ENCODE measurements around the gene IMMP2L. TPM values are rescaled to one million over a fixed set of nuclear protein-coding genes. Genes with fewer than 3 reads are reported as not detected.

The IMMP2L gene
- total RNA-seq, 1 experiment from 2014 or later = 13.6 TPM

GRCh38 chr7:111043561-111043960 is 518.7 kb downstream of the IMMP2L start:
- ATAC-seq (no peak), DNase-seq (ENCODE audit: low spot score) (no peak)
- H3K27me3 Mint-ChIP-seq (ENCODE audit: low read depth) = no peaks in the 10 kb centered on the region
- ChIA-PET POLR2A (no interaction called here), CTCF (no interaction called here)
- peaks cover 6% of the 10 kb centered on the region for H3K9me3 Mint-ChIP-seq
- H3K27ac Mint-ChIP-seq = no peak overlapping the region
- no peak overlapping the region for H3K4me3 Mint-ChIP-seq
- H3K36me3 Mint-ChIP-seq = peaks cover 2% of the 10 kb centered on the region; the same call in 1 of the 2 replicates
- TF ChIP-seq ZMAT4 (CRISPR knock-in tag; IDR thresholded peaks at IDR 0.05) (no peak), ZBTB21 (CRISPR knock-in tag; IDR thresholded peaks at IDR 0.05; ENCODE audit: borderline replicate concordance) (no peak), ZNF317 (CRISPR knock-in tag; IDR thresholded peaks at IDR 0.05; ENCODE audit: borderline replicate concordance, low read depth) (no peak), TCF7 (CRISPR knock-in tag; IDR thresholded peaks at IDR 0.05; ENCODE audit: low read depth) (no peak), SMAD3 (CRISPR knock-in tag; IDR thresholded peaks at IDR 0.05; ENCODE audit: borderline replicate concordance) (no peak), MLX (CRISPR knock-in tag; IDR thresholded peaks at IDR 0.05) (no peak), EMX1 (CRISPR knock-in tag; IDR thresholded peaks at IDR 0.05) (no peak), ZNF121 (CRISPR knock-in tag; IDR thresholded peaks at IDR 0.05) (no peak), ZNF263 (CRISPR knock-in tag; IDR thresholded peaks at IDR 0.05; ENCODE audit: low read depth) (no peak), NFATC4 (CRISPR knock-in tag; IDR thresholded peaks at IDR 0.05) (no peak), ZNF232 (CRISPR knock-in tag; IDR thresholded peaks at IDR 0.05) (no peak), NFYB (CRISPR knock-in tag; conservative IDR thresholded peaks at IDR 0.05; ENCODE audit: low read depth) (no peak), ZNF396 (CRISPR knock-in tag; IDR thresholded peaks at IDR 0.05; ENCODE audit: borderline replicate concordance) (no peak)
- TF ChIP-seq, protein P1, sequence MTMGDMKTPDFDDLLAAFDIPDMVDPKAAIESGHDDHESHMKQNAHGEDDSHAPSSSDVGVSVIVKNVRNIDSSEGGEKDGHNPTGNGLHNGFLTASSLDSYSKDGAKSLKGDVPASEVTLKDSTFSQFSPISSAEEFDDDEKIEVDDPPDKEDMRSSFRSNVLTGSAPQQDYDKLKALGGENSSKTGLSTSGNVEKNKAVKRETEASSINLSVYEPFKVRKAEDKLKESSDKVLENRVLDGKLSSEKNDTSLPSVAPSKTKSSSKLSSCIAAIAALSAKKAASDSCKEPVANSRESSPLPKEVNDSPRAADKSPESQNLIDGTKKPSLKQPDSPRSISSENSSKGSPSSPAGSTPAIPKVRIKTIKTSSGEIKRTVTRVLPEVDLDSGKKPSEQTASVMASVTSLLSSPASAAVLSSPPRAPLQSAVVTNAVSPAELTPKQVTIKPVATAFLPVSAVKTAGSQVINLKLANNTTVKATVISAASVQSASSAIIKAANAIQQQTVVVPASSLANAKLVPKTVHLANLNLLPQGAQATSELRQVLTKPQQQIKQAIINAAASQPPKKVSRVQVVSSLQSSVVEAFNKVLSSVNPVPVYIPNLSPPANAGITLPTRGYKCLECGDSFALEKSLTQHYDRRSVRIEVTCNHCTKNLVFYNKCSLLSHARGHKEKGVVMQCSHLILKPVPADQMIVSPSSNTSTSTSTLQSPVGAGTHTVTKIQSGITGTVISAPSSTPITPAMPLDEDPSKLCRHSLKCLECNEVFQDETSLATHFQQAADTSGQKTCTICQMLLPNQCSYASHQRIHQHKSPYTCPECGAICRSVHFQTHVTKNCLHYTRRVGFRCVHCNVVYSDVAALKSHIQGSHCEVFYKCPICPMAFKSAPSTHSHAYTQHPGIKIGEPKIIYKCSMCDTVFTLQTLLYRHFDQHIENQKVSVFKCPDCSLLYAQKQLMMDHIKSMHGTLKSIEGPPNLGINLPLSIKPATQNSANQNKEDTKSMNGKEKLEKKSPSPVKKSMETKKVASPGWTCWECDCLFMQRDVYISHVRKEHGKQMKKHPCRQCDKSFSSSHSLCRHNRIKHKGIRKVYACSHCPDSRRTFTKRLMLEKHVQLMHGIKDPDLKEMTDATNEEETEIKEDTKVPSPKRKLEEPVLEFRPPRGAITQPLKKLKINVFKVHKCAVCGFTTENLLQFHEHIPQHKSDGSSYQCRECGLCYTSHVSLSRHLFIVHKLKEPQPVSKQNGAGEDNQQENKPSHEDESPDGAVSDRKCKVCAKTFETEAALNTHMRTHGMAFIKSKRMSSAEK (CRISPR knock-in tag; IDR thresholded peaks at IDR 0.05; ENCODE audit: borderline replicate concordance) = no peak
- TF ChIP-seq, protein P2, sequence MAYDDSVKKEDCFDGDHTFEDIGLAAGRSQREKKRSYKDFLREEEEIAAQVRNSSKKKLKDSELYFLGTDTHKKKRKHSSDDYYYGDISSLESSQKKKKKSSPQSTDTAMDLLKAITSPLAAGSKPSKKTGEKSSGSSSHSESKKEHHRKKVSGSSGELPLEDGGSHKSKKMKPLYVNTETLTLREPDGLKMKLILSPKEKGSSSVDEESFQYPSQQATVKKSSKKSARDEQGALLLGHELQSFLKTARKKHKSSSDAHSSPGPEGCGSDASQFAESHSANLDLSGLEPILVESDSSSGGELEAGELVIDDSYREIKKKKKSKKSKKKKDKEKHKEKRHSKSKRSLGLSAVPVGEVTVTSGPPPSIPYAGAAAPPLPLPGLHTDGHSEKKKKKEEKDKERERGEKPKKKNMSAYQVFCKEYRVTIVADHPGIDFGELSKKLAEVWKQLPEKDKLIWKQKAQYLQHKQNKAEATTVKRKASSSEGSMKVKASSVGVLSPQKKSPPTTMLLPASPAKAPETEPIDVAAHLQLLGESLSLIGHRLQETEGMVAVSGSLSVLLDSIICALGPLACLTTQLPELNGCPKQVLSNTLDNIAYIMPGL (CRISPR knock-in tag; IDR thresholded peaks at IDR 0.05) = no peak
- peaks cover 19% of the 10 kb centered on the region for H3K4me1 Mint-ChIP-seq

- DNase-seq (ENCODE audit: low spot score) (no peak), ATAC-seq (no peak)
- CTCF ChIA-PET = no interaction called here
- POLR2A ChIA-PET = no interaction called here
- Mint-ChIP-seq H3K9me3 (peaks cover 3% of the 10 kb centered on the region; the same call in 1 of the 2 replicates), H3K27me3 (ENCODE audit: low read depth) (no peaks in the 10 kb centered on the region), H3K36me3 (no peaks in the 10 kb centered on the region), H3K4me1 (peaks cover 16% of the 10 kb centered on the region), H3K27ac (no peak overlapping the region), H3K4me3 (no peak overlapping the region)
- no peak for TF ChIP-seq SP1 (CRISPR knock-in tag; conservative IDR thresholded peaks at IDR 0.05)
- no peak for TF ChIP-seq ELF4 (CRISPR knock-in tag; IDR thresholded peaks at IDR 0.05; ENCODE audit: low read depth)
These were observed 519.5 kb downstream of the IMMP2L start for GRCh38 chr7:111042842-111043241.

DNA sequence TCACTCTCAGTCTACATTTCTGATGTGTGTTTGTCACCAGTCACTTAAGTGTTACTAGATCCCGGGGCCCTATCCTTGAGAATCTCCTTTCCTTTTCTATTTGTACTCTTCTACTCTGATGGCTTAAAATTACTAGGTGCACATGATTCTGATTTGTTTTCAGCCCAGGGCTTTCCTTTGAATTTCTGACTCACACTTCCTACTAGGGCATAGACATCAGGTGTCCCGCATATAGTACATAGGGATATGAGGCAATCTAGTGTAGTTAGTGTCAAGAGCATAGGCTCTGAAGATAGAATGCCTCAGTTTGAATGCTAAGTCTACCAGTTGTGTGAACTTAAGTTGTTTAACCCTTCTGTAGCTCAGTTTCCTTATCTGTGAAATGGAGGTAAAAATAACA is 520.7 kb downstream of the IMMP2L start:
- DNase-seq (ENCODE audit: low spot score) (no peak), ATAC-seq (no peak)
- H3K27me3 Mint-ChIP-seq (ENCODE audit: low read depth) = no peaks in the 10 kb centered on the region
- TF ChIP-seq CREB1 (CRISPR knock-in tag; IDR thresholded peaks at IDR 0.05) (no peak), ZNF219 (CRISPR knock-in tag; IDR thresholded peaks at IDR 0.05; ENCODE audit: borderline replicate concordance) (no peak), FOXK1 (CRISPR knock-in tag; IDR thresholded peaks at IDR 0.05) (no peak)
- no peaks in the 10 kb centered on the region for H3K36me3 Mint-ChIP-seq
- no peaks in the 10 kb centered on the region for H3K9me3 Mint-ChIP-seq
- H3K4me1 Mint-ChIP-seq = peaks cover 20% of the 10 kb centered on the region
- no peak overlapping the region for H3K27ac Mint-ChIP-seq
- ChIA-PET POLR2A (no interaction called here), CTCF (no interaction called here)
- H3K4me3 Mint-ChIP-seq = no peak overlapping the region

All from WTC11 (cell line).